Caki2 (cell line): Measurements from ENCODE around the gene KLK10. TPM values are rescaled to one million over a fixed set of nuclear protein-coding genes. Genes with fewer than 3 reads are reported as not detected.
A peak's percentile ranks its signal among the peaks of the same experiment; 100 is the strongest.
"Not testable (repeated sequence)": the region's sequence is repeated elsewhere in the genome, so short reads cannot be mapped to it uniquely, and the experiment has no call there.

ENCODE experiments used
- DNase-seq: peaks from one replicate; pipeline ENCODE4 v3.0.0-alpha.2; 2015; ENCODE audit warnings: low read depth
- in situ Hi-C: cut with HindIII; loops from 2 replicates; pipeline ENCODE4 v1.10.0; 2016; ENCODE audit warnings: low sequenced_read_pairs, low pct_unique_long_range_greater_than_20kb, mixed read lengths
- total RNA-seq: library from RNA; depleted of rRNA; stranded (reverse); fragments of >200 nt; shearing (Covaris generic); gene quantifications from 2 replicates; pipeline ENCODE4 v1.2.3, GENCODE V29; 2014; ENCODE audit warnings: low replicate concordance

The KLK10 gene
- total RNA-seq, 1 experiment from 2014 or later = not detected

GRCh38 chr19:51007488-51007887 is 12.0 kb downstream of the KLK10 start:
- in situ Hi-C loops = no loop called here
- no peak for DNase-seq

DNA sequence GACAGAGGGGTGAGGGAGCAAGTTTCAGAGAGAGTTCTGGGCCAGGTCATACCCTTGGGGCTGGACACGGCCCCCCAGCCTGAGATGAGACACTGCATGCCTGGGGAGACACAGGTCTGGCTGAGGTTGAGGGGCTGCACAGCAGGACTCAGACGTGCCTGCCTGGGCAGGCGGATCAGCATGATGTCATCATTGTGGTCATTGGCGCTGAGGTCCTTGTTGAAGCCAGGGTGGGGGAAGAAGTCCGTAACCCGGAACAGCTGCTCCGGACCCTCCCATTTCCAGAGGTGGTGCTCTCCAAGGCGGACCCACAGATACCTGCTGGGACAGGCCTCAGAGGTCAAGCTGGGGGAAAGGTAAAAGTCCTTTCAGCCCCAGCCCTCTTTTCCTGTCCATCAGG is 13.1 kb downstream of the KLK10 start:
- no peak for DNase-seq
- in situ Hi-C loops = no loop called here

- no peak for DNase-seq
- in situ Hi-C loops = no loop called here
These were observed 14.3 kb downstream of the KLK10 start for GRCh38 chr19:51005248-51005647.

- no peak for DNase-seq
- in situ Hi-C loops = no loop called here
These were observed 16.2 kb downstream of the KLK10 start for GRCh38 chr19:51003316-51003715.

GRCh38 chr19:51002542-51003311 is 16.8 kb downstream of the KLK10 start:
- in situ Hi-C loops = no loop called here
- peak; percentile 98 for DNase-seq

DNA sequence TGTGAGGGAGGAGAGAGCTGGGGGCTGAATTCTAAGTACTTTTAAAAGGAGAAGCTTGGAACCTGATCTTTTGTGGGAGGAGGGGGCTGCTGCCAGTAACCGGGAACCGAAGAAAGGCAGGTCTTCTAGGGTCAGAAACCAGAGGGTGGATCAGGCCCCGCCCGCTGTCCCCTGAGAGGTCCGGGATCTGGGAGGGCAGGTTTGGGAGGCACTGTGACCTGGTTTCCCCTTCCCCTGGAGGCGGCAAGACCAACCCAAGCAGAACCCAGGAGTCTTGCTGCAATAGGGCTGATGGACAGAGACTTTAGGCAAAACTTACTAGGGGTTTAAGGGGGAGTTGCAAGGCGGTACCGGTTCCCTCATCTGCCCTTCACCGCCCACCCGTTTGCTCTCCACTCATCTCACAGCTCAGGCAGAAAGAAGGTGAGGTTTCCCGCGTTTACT is 17.4 kb downstream of the KLK10 start:
- DNase-seq = no peak

GRCh38 chr19:51001515-51001914 is 18.0 kb downstream of the KLK10 start, which contains the start of gene KLK8:
KLK8 (minus strand) TSS chr19:51001604; CDS start chr19:51001167, 437 bp downstream.
- no peak for DNase-seq
- in situ Hi-C loops = no loop called here

More for the DNA sequence above, 17.4 kb downstream of the KLK10 start:
- in situ Hi-C loops = no loop called here

GRCh38 chr19:51000981-51001380 is 18.5 kb downstream of the KLK10 start:
- in situ Hi-C loops = no loop called here
- DNase-seq = no peak

- no peak for DNase-seq
- in situ Hi-C loops = no loop called here
These were observed 19.1 kb downstream of the KLK10 start for GRCh38 chr19:51000426-51000825.

DNA sequence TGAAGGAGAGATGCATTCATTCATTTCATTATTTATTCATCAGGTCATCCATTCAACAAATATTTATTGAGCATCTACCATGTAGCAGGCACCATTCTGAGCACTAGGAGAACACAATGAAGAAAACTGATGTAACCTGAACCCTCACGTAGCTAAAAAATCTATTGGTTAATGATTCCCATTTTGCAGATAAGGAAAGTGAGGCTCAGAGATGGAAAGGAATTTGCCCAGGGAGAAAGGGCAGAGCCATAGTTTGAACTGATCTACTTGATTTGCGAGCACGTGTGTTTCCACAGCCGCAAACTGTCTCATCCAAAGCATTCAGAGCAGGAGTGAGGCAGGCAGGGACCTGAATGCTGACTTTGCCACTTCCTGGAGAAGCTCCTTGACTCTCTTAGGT is 20.8 kb downstream of the KLK10 start:
- in situ Hi-C loops = no loop called here
- no peak for DNase-seq

GRCh38 chr19:50998061-50998460 is 21.4 kb downstream of the KLK10 start:
- DNase-seq = no peak
- in situ Hi-C loops = no loop called here

DNA sequence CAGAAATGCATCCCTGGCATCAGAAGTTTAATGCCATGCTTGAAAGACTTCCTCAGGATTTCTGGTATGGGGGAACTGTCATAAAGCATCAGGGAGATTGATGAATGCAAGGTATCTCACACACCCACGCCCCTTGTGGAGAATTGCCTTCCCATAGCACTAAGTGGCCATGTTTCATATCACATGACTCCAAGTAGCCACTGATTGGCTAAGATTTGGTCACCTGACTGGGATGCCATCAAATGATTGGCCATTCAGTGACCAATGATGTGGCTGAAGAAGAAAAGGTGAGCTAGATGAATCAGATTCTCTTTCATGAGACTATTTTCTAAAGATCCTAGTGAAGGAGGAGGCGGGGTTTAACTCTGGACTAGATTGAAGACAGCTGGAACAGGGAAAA is 25.4 kb downstream of the KLK10 start:
- peak; percentile 71 for DNase-seq
- in situ Hi-C loops = no loop called here

- in situ Hi-C loops = no loop called here
- peak; percentile 54 for DNase-seq
These were observed 26.9 kb downstream of the KLK10 start for GRCh38 chr19:50992666-50993035.

GRCh38 chr19:50984416-50984815 is 35.1 kb downstream of the KLK10 start:
- DNase-seq, in situ Hi-C loops: not testable (repeated sequence)

DNA sequence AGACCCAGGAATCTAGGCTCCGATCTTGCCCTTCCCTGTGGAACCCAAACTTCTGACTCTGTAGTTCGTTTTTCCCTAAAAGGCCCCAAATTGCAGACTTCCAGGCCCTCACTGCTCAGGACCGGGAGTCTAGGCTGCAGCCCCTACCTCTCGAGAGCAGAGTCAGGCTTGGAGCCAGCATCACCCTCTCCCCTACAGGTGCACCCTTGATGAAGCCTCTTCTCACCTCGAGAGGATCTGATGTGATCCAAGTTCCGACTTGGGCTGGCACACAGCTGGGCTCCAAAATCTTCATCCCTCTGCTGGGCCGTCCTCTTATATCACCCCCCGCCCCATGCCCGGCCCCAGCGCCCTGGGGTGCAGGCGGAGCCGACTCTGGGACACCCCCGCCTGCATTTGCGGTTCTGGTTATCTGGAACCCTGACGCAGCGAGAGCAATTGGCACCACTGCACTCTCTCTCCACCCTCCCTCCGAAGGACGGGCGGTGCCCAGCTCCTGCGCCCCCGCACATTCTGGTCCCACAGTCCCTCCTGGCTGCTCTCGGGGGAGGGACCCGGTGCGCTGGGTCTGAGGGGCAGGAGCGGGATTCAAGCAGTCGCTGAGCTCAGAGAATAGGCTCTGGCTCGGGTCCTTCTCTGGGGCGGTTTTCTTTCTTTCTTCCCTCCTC is 35.8 kb downstream of the KLK10 start, which contains the start of gene KLK7:
KLK7 (minus strand) TSS at position 293 of the 668 bp plus-strand sequence. CDS start 1,518 bp downstream, outside the sequence.
- no peak for DNase-seq
- in situ Hi-C loops = no loop called here

DNA sequence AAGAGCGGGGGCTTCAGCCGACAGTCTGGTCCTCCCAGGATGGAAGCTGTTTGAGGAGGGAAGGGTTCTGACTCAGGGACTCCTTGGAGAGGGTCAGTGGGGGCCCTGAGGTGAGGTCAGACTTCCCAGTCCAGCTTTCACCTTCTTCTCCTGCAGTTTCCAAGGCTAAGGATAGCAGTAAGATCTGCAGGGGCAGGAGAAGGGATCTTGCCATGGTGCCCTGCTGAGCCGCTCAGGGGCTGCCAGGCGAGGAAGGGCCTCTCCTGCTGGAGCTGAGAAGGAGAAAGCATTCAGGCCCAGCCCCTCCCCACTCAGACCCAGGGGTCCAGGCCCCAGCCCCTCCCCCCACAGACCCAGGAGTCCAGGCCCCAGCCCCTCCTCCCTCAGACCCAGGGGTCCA is 37.3 kb downstream of the KLK10 start:
- in situ Hi-C loops = no loop called here
- DNase-seq = no peak

GRCh38 chr19:50981587-50982146 is 37.8 kb downstream of the KLK10 start:
- in situ Hi-C loops = no loop called here
- DNase-seq = no peak

GRCh38 chr19:50980208-50980607 is 39.3 kb downstream of the KLK10 start:
- in situ Hi-C loops = no loop called here

DNA sequence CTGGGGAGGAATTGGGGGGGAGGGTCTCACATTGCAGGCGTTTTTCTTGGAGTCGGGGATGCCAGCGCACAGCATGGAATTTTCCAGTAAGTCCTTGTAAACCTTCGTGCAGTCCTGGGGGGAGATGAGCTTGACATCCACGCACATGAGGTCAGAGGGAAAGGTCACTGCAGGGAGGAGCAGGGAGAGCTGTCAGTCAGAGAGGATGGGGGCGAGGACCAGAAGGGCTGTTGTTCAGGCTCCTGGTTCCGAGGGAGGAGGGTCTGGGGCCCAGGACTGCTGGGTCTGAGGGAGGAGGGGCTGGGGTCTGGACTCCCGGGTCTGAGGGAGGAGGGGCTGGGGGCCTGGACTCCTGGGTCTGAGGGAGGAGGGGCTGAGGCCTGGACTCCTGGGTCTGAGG is 39.8 kb downstream of the KLK10 start:
- in situ Hi-C loops = no loop called here
- DNase-seq = no peak

More at GRCh38 chr19:50980208-50980607, 39.3 kb downstream of the KLK10 start:
- no peak for DNase-seq
